Nucleus accumbens (tissue), 56 donors: ENCODE data around the gene HSPA1A.
A peak's percentile ranks its signal among the peaks of the same experiment; 100 is the strongest.
"Not testable (repeated sequence)": the region's sequence is repeated elsewhere in the genome, so short reads cannot be mapped to it uniquely, and the experiment has no call there.

ENCODE experiments used
- DNase-seq, 56 donors: peaks; one replicate each; lab custom pipeline; 2025; lab: John Stamatoyannopoulos, UW

The HSPA1A gene

DNA sequence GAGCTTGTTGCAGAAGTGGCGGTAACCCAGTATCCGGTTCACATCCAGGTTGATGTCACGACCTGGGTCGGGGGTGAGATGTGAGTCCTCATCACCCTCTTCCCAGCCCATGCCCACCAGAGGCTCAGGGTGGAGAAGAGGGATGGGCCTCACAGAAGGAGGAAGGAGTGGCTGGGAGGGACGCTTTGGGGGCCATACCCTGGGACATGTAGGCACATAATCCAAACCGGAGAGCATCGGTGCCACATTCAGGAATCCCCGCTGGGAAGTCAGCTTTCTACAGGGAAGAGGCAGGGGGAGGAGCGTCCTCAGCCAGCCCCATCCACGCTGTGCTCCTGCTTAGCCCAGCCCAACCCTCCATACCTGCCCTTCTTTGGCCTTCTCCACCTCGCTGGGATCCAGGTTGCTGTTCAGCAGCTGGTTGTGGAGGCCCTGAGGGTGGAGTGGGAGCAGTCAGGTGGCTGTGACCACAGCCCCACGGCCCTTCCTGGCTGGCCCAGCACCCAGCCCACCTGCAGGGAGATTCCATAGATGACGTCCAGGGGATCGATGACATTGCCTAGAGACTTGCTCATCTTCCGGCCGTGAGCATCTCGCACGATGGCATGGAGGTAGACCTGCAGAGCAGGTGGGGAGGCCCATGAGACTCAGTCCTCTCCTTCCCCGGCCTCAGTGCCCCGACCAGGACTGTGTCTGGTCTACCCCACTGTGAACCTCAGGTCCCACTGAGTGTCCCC, 34.7 kb upstream of the HSPA1A start:
- DNase-seq = no peak

DNA sequence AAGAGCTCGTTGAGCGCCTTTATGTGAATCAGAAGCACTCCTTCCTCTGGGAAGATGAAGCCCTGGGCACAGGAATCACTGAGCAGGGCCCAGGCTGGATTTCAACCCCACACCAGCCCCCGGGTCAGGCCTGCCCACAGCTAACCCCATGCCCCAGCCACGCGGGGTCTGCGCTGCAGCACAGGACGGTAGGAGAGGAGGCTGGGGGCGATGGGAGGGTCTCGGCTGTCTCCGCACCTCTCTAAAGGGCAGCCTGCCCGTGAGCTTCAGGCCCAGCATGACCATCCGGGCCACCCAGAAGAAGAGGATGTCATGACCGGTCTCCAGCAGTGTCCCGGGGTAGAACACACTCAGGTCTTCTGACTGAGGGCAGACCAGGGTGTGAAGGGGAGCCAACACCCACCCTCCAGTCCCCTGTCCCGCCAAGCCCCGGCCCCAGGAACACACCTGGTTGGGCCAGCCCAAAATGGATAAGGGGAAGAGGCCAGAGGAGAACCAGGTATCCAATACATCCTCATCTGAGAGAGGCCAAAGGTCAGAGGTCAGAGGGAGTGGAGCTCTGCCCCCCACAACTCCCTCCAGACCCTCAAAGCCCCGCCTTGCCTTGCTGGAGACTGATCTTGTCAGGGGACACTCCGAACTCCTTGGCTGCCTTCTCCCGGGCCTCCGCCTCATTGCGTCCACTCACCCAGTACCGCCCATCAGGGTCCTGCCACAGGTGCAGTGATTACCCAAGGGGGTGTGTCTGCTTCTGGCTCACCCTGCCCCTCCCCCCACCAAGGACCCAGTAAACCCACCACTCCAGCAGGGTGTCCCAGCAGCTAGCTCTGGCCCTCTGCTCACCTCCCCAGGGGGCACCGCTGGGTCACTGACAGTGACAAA, 33.9 kb upstream of the HSPA1A start:
- DNase-seq = no peak

- DNase-seq = no peak
Measured at GRCh38 chr6:31782126-31782855, 33.1 kb upstream of the HSPA1A start.

DNA sequence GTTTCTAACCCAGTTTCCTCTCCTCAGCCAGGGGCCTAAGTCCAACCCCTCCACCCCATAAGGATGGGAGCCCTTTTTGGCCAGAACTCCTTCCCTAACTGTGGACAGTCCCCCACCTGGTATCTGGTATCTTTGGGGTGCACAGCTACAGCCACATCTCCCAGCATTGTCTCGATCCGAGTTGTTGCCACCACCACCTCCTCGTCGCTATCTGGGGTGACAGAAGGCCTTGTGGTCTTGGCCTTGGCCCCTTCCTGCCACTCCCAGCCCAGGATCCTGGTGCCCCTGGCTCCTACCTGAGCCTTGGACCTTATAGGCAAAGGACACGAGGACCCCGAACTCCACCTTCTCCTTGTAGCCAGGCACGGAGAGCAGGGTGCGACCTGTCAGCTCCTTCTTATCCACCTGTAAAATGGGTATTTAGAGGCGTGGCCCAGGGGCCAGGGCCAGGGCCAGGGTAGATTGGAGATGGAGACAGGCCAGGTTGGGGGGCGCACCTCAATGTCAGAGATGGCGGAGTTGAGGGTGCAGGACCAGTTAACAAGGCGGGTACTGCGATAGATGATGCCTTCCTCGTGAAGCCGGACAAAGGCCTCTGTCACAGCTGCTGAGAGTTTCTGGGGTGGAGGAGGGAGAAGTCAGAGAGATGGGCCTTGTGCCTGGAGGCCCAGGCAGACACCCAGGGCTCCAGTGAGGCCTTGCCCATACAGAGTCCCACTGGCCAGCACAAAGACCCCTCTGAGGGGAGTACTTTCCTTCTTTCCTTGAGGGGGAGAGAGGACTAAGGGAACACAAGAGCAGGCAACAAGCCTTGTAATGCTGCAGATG, 31.0 kb upstream of the HSPA1A start:
- DNase-seq = peak in 4 of 56 donors; percentile 4 to 18 (median 10)

GRCh38 chr6:31785475-31785874, 29.9 kb upstream of the HSPA1A start:
- no peak for DNase-seq

- peak in 20 of 56 donors; percentile 4 to 59 (median 20) for DNase-seq
Measured at GRCh38 chr6:31791324-31792089, 23.8 kb upstream of the HSPA1A start.

- DNase-seq = no peak
Measured at GRCh38 chr6:31792090-31792374, 23.3 kb upstream of the HSPA1A start.

- no peak for DNase-seq
Measured at GRCh38 chr6:31792761-31793171, 22.6 kb upstream of the HSPA1A start.

DNA sequence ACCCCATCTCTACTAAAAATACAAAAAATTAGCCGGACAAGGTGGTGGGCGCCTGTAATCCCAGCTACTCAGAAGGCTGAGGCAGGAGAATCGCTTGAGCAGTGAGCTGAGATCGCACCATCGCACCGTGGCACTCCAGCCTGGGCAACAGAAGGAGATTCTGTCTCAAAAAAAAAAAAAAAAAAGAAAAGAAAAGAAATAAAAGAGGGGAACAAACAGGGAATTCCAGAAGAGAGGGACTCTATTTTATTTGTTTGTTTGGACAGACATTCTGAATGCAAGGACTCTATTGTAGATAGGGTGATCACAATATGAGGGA, 21.5 kb upstream of the HSPA1A start:
- not testable (repeated sequence) for DNase-seq

- DNase-seq = no peak
Measured at GRCh38 chr6:31794294-31794865, 21.0 kb upstream of the HSPA1A start.

DNA sequence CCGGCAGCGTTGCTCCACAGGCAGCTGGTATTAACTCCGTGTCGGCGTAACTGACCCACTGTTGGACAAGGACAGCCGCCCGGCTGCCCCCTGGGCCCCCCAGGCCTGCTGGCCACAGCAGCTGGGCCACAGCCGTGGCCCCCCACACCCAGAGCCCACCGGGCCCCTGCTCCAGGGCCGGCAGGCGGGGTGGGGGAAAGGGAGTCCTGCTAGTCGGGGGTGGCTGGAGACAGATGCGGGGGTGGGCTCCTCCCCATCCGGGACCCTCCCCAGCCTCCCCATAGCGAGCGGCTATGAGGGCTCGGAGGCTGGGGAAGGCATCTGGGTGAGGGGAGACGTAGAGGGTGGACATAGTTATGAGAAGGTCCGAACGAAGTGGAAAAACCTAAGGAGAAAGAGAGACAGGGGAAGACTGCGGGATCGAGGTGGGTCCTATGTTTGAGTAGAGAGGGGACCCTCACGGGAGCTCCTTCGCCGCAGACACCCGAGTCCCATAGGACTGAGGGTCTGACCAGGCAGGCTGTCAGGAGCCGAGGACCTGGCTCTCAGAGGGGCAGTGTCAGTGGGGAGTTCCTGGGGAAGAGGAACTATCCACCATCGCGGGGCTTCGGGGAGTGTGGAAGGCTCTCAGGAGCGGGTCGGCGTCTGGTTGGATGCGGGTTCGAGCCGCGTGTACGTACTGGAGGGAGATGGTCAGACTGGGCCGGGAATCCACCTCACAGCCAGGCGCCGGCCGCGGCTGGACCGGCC, 20.3 kb upstream of the HSPA1A start:
- peak in 4 of 56 donors; percentile 31 to 74 (median 51) for DNase-seq

GRCh38 chr6:31795616-31796298, 19.6 kb upstream of the HSPA1A start, which contains the start of gene VARS1:
VARS1 (minus strand) TSS chr6:31795752; CDS start chr6:31795217, 535 bp downstream.
- peak in 55 of 56 donors; percentile 43 to 91 (median 82) for DNase-seq

DNA sequence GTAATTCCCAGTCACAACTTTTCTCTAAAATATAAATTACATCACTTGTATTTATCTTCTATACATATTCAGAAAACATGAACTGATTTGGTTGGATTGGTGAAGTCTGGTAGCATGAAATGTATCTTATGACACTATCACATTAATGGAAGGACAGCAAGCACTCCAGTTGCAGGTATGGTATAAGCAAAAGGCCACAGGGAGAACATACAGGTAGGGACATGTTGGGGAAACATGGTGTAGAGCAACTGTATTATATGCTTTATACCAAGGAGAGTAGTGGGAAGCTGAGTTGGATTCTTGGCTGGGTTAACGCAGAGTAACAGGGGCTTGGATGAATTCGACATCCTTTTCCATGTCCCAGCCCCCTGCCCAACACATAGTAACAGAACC, 18.4 kb upstream of the HSPA1A start:
- DNase-seq = no peak

GRCh38 chr6:31797588-31797987, 17.8 kb upstream of the HSPA1A start:
- DNase-seq = no peak

- DNase-seq = no peak
Measured at GRCh38 chr6:31799781-31800180, 15.6 kb upstream of the HSPA1A start.

GRCh38 chr6:31801031-31801927, 14.1 kb upstream of the HSPA1A start:
- not testable (repeated sequence) for DNase-seq

- no peak for DNase-seq
Measured at GRCh38 chr6:31805939-31806469, 9.3 kb upstream of the HSPA1A start.
